GM08714 (cell line): ENCODE data around the gene HOXB3.

ENCODE experiments used
- H3K4me3 ChIP-seq: fragments of 200-500 bp; sonication (Bioruptor generic); 2 replicates; pipeline ENCODE4 v1.5.1; 2014; ENCODE audit warnings: mild to moderate bottlenecking, low read length, inconsistent platforms
- ZNF274 ChIP-seq: IDR thresholded peaks from 2 replicates; pipeline ENCODE4 v1.6.1; 2012; ENCODE audit warnings: mild to moderate bottlenecking, low read depth, low read length

Gene HOXB3

GRCh38 chr17:48500435-48501426, 89.3 kb downstream of the HOXB3 start:
- TF ChIP-seq ZNF274 = no peak

GRCh38 chr17:48499735-48500434, 90.2 kb downstream of the HOXB3 start:
- no peak overlapping the region for H3K4me3 ChIP-seq
- TF ChIP-seq ZNF274 = no peak

More at GRCh38 chr17:48500435-48501426, 89.3 kb downstream of the HOXB3 start:
- no peak overlapping the region for H3K4me3 ChIP-seq

GRCh38 chr17:48499248-48499647, 90.8 kb downstream of the HOXB3 start:
- H3K4me3 ChIP-seq = no peak overlapping the region
- TF ChIP-seq ZNF274 = no peak
